GM12874 (cell line): ENCODE data around the gene TPSG1.
"Not testable (repeated sequence)": the region's sequence is repeated elsewhere in the genome, so short reads cannot be mapped to it uniquely, and the experiment has no call there.

ENCODE experiments used
- CTCF ChIP-seq: IDR thresholded peaks from 2 replicates; pipeline ENCODE4 v1.5.1; 2011; ENCODE audit warnings: low read depth, mild to moderate bottlenecking, control low read depth, low read length, moderate library complexity; ENCODE audit not compliant: insufficient read depth

Gene TPSG1

DNA sequence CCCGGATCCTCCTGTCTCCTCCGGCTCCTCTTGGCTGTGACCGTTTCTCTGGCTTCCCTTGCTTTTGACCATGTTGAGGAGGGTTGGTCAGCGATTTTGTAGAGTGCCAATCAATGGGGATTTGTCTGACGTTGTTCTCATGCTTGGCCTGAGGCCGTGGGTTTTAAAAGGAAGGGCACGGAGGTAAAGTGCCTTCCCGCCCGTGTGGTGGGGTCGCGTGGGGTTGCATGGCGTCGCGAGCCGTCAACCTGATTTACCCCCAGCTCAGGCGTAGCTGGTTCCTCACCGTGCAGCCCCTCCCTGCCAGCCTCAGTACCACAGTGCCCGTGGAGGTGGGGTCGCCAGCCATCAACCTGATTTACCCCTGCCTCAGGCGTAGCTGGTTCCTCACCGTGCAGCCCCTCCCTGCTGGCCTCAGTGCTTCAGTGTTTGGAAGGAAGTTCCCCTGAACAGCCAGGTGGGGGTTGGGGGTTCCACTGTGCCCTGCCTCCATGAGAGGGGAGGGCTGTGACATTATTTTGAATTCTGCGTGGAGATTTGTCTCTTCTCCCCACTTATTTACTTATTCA lies 20.5 kb upstream of the TPSG1 start:
- TF ChIP-seq CTCF: no peak

- TF ChIP-seq CTCF: no peak
Observed at GRCh38 chr16:1244881-1245280, 19.8 kb upstream of the TPSG1 start.

- TF ChIP-seq CTCF: not testable (repeated sequence)
Observed at GRCh38 chr16:1240436-1240835, 15.4 kb upstream of the TPSG1 start, which contains the start of gene TPSAB1. Gene TPSAB1 (plus strand): TSS chr16:1240705. CDS start chr16:1240939, 234 bp downstream.

GRCh38 chr16:1237990-1238389 lies 12.9 kb upstream of the TPSG1 start:
- no peak for TF ChIP-seq CTCF

GRCh38 chr16:1230084-1230470 lies 5.0 kb upstream of the TPSG1 start, which contains the start of gene TPSB2:
Gene TPSB2 (minus strand): TSS chr16:1230184. CDS start chr16:1229951, 233 bp downstream.
- not testable (repeated sequence) for TF ChIP-seq CTCF

GRCh38 chr16:1224558-1224957 lies 510 bp downstream of the TPSG1 start:
- no peak for TF ChIP-seq CTCF

DNA sequence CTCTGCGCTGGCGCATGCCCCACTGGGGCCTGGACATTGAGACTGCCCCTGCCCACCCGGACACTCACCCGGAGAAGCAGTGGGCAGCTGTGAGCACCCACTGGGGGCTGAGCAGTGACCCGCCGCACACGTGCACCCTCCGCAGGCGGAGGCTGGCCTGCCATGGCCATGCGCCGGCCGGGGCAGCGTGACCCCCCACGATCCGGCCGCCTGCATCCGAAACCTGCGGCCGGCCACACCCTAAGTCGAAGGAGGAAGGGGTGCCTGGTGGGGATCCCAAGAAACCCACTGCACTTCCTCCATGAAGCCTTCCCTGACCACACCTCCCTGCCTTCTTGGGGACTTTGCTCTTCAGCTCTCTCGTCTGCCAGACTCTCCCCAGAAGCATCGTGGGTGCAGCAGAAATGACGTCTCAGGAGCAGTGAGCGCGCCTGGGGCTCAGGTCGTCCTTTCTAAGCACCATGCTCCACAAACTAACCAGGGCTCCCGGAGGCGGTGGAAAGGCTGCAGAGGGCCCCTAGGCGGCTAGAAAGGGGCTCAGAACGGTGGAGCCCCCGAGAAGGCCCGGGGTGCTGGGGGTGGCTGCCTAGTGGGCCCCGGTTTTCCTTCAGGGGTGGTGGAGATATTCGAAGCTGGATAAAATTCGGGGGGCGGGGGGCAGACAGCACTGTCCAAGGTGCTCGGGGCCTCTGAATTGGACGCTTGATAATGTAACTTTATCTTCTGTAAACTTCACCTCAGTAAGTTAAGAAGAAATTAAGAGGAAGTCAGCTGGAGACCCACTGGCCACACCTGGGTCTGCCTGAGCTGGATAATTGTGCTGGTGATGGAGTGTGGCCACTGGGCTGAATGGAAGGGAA lies 1.5 kb downstream of the TPSG1 start:
- TF ChIP-seq CTCF: no peak
